Panc1 (cell line): ENCODE measurements around the gene NR1I3.

Experiments
- CTCF ChIP-seq: fragments of 450-650 bp; IDR thresholded peaks from 2 replicates; pipeline ENCODE4 v1.5.1; 2017; ENCODE audit warnings: mild to moderate bottlenecking
- POLR2AphosphoS5 ChIP-seq: IDR thresholded peaks from 2 replicates; pipeline ENCODE4 v1.6.1; 2012; ENCODE audit warnings: mild to moderate bottlenecking, low read depth, low read length, moderate library complexity
- REST ChIP-seq, 2 experiments: IDR thresholded peaks; 2 replicates each; pipeline ENCODE4 v1.6.1; 2011 to 2012; ENCODE audit warnings: low read depth in 2 of 2, control low read depth in 1 of 2, low read length in 1 of 2, mild to moderate bottlenecking in 1 of 2, moderate library complexity in 1 of 2; ENCODE audit not compliant: insufficient read depth in 1 of 2
- TCF7L2 ChIP-seq: IDR thresholded peaks from 2 replicates; pipeline ENCODE4 v1.6.1; 2011; ENCODE audit warnings: mild to moderate bottlenecking, low read depth, low read length, inconsistent platforms

- TF ChIP-seq POLR2AphosphoS5 (no peak), CTCF (no peak), REST (IDR thresholded peaks at IDR 0.05; ENCODE audit: insufficient read depth in 1 of 2, low read depth in 2 of 2, low read length in 1 of 2) (no peak), TCF7L2 (no peak)
These were observed 27.3 kb upstream of the NR1I3 start for GRCh38 chr1:161265305-161265704.
